DOHH2 (cell line): ENCODE measurements around the gene INTS2.

Experiments
- H3F3A ChIP-seq: fragments of 200-600 bp; sonication (generic), shearing (Covaris generic); 2 replicates; pipeline ENCODE4 v1.6.0; 2016; ENCODE audit warnings: antibody characterized with exemption, mild to moderate bottlenecking; ENCODE audit not compliant: control insufficient read depth, insufficient read depth
- H3K27ac ChIP-seq: fragments of 200-600 bp; sonication (generic); 2 replicates; pipeline ENCODE4 v1.5.1; 2014; ENCODE audit warnings: low read depth, mild to moderate bottlenecking, low read length, moderate library complexity
- H3K27me3 ChIP-seq: fragments of 200-600 bp; sonication (generic); 2 replicates; pipeline ENCODE4 v1.6.1; 2014; ENCODE audit warnings: mild to moderate bottlenecking, low read length, mixed read lengths; ENCODE audit not compliant: control insufficient read depth
- H3K36me3 ChIP-seq: fragments of 200-600 bp; sonication (generic); 2 replicates; pipeline ENCODE4 v1.6.1; 2014; ENCODE audit warnings: mild to moderate bottlenecking, low read length, moderate library complexity, mixed read lengths; ENCODE audit not compliant: control insufficient read depth
- H3K4me1 ChIP-seq: fragments of 200-600 bp; sonication (generic); 2 replicates; pipeline ENCODE4 v1.6.1; 2014; ENCODE audit warnings: mild to moderate bottlenecking, low read length, mixed read lengths; ENCODE audit not compliant: control insufficient read depth
- H3K4me2 ChIP-seq: fragments of 200-600 bp; sonication (generic); 2 replicates; pipeline ENCODE4 v1.6.0; 2014; ENCODE audit warnings: mild to moderate bottlenecking, low read length, moderate library complexity
- H3K4me3 ChIP-seq: fragments of 200-600 bp; sonication (generic); 2 replicates; pipeline ENCODE4 v1.5.1; 2014; ENCODE audit warnings: mild to moderate bottlenecking, low read length, mixed read lengths
- H3K79me2 ChIP-seq: fragments of 200-600 bp; sonication (generic); 2 replicates; pipeline ENCODE4 v1.6.1; 2014; ENCODE audit warnings: mild to moderate bottlenecking, low read length, mixed read lengths; ENCODE audit not compliant: control insufficient read depth
- H3K9me2 ChIP-seq: fragments of 200-600 bp; sonication (generic); replicated peaks from 2 replicates; pipeline ENCODE4 v1.6.1; 2014; ENCODE audit warnings: mild to moderate bottlenecking, low read length, mixed read lengths; ENCODE audit not compliant: control insufficient read depth
- H3K9me3 ChIP-seq: fragments of 200-600 bp; sonication (generic); 2 replicates; pipeline ENCODE4 v1.6.1; 2014; ENCODE audit warnings: antibody characterized with exemption, low read length, mixed read lengths; ENCODE audit not compliant: control insufficient read depth, insufficient read depth
- H4K20me1 ChIP-seq: fragments of 200-600 bp; sonication (generic); 2 replicates; pipeline ENCODE4 v1.6.0; 2014; ENCODE audit warnings: low read depth, mild to moderate bottlenecking, antibody characterized with exemption, low read length, moderate library complexity; ENCODE audit not compliant: control insufficient read depth, insufficient read depth
- CTCF ChIP-seq: fragments of 200-600 bp; sonication (generic); IDR thresholded peaks from one replicate; pipeline ENCODE4 v1.5.1; 2014; ENCODE audit warnings: antibody characterized with exemption, mild to moderate bottlenecking, low read depth, low read length; ENCODE audit not compliant: poor library complexity, severe bottlenecking
- EZH2phosphoT487 ChIP-seq: fragments of 200-600 bp; sonication (generic); IDR thresholded peaks from 2 replicates; pipeline ENCODE4 v1.6.1; 2017; ENCODE audit warnings: borderline replicate concordance, mild to moderate bottlenecking, antibody characterized with exemption, low read length, moderate library complexity, mixed read lengths

The INTS2 gene

GRCh38 chr17:61847659-61848058 is 80.1 kb downstream of the INTS2 start:
- no peaks in the 10 kb centered on the region for H4K20me1 ChIP-seq
- H3K9me3 ChIP-seq: no peaks in the 10 kb centered on the region
- H3K4me2 ChIP-seq: no peak overlapping the region
- H3K36me3 ChIP-seq: peaks cover 91% of the 10 kb centered on the region
- H3K9me2 ChIP-seq: no peaks in the 10 kb centered on the region
- H3K79me2 ChIP-seq: peaks cover 32% of the 10 kb centered on the region
- H3K4me3 ChIP-seq: no peak overlapping the region
- H3K27me3 ChIP-seq: no peaks in the 10 kb centered on the region
- TF ChIP-seq CTCF (no peak), EZH2phosphoT487 (no peak)
- no peaks in the 10 kb centered on the region for H3K4me1 ChIP-seq
- no peak overlapping the region for H3K27ac ChIP-seq
- H3F3A ChIP-seq: peaks cover 9% of the 10 kb centered on the region; the same call in 1 of the 2 replicates

GRCh38 chr17:61846761-61847375 is 80.9 kb downstream of the INTS2 start:
- no peak overlapping the region for H3K4me2 ChIP-seq
- no peaks in the 10 kb centered on the region for H3K4me1 ChIP-seq
- no peak for TF ChIP-seq CTCF
- no peak for TF ChIP-seq EZH2phosphoT487
- H3K9me3 ChIP-seq: no peaks in the 10 kb centered on the region
- H4K20me1 ChIP-seq: no peaks in the 10 kb centered on the region
- peaks cover 9% of the 10 kb centered on the region; the same call in 1 of the 2 replicates for H3F3A ChIP-seq
- no peaks in the 10 kb centered on the region for H3K9me2 ChIP-seq
- H3K4me3 ChIP-seq: no peak overlapping the region
- peaks cover 88% of the 10 kb centered on the region for H3K36me3 ChIP-seq
- H3K27ac ChIP-seq: no peak overlapping the region
- H3K79me2 ChIP-seq: peaks cover 24% of the 10 kb centered on the region
- no peaks in the 10 kb centered on the region for H3K27me3 ChIP-seq

DNA sequence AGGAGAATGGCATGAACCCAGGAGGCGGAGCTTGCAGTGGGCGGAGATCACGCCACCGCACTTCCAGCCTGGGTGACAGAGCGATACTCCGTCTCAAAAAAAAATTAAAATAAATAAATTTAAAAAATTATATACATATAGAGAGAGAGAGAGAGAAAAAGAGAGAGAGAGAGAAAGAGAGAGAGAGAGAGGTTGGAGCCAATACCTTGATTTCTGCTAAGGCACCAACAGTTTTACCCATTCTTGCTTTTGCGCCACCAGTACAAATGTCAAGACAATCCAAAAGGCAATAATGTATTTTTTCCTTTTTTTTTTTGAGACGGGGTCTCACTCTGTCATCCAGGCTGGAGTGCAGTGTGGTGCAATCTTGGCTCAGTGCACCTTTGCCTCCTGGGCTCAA is 81.7 kb downstream of the INTS2 start:
- Histone ChIP-seq H3K36me3 (peaks cover 88% of the 10 kb centered on the region), H3K79me2 (peaks cover 19% of the 10 kb centered on the region), H3K4me2 (no peak overlapping the region), H3K27me3 (no peaks in the 10 kb centered on the region), H3K4me3 (no peak overlapping the region), H4K20me1 (no peaks in the 10 kb centered on the region), H3F3A (peaks cover 9% of the 10 kb centered on the region; the same call in 1 of the 2 replicates), H3K4me1 (no peaks in the 10 kb centered on the region), H3K9me2 (no peaks in the 10 kb centered on the region), H3K9me3 (no peaks in the 10 kb centered on the region), H3K27ac (no peak overlapping the region)
- TF ChIP-seq EZH2phosphoT487 (no peak), CTCF (no peak)

DNA sequence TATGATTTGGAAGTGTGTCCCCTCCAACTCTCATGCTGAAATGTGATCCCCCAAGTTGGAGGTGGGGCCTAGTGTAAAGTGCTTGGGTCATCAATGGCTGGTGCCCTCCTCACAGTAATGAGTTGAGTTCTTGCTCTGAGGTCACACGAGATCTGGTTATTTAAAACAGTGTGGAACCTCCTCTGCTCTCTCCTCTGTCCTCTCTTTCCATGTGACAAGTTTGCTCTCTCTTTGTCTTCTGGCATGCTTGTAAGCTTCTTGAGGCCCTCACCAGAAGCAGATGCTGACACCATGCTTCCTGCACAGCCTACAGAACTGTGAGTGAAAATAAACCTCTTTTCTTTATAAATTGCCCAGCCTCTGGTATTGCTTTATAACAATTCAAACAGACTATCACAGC is 84.3 kb downstream of the INTS2 start:
- Histone ChIP-seq H3K27me3 (no peaks in the 10 kb centered on the region), H3K27ac (no peak overlapping the region), H3K4me2 (no peak overlapping the region), H3K36me3 (peaks cover 82% of the 10 kb centered on the region), H3F3A (peaks cover 17% of the 10 kb centered on the region; the same call in 1 of the 2 replicates), H3K9me3 (no peaks in the 10 kb centered on the region), H4K20me1 (no peaks in the 10 kb centered on the region), H3K4me3 (no peak overlapping the region), H3K79me2 (peaks cover 9% of the 10 kb centered on the region), H3K4me1 (no peaks in the 10 kb centered on the region), H3K9me2 (no peaks in the 10 kb centered on the region)
- TF ChIP-seq EZH2phosphoT487 (no peak), CTCF (no peak)
